H1 (cell line): ENCODE data around the gene KCNE1. TPM values are rescaled to one million over a fixed set of nuclear protein-coding genes. Genes with fewer than 3 reads are reported as not detected.
A peak's percentile ranks its signal among the peaks of the same experiment; 100 is the strongest.

ENCODE experiments used
- CTCF ChIA-PET: fragments of 300-600 bp; sonication (Branson Sonifier 250); formaldehyde crosslinking; loops from one replicate; lab custom pipeline; 2021; ENCODE audit not compliant: partially characterized antibody; lab: Charles Lee
- POLR2A ChIA-PET: fragments of 300-600 bp; sonication (Branson Sonifier 250); formaldehyde crosslinking; loops from one replicate; lab custom pipeline; 2021; ENCODE audit warnings: inconsistent platforms; ENCODE audit not compliant: partially characterized antibody; lab: Charles Lee
- DNase-seq, 2 experiments: peaks; one replicate each; pipeline versions ENCODE4 v3.0.0 to v3.0.0-alpha.2; 2010 to 2022; ENCODE audit warnings: low spot score in 2 of 2, low read depth in 1 of 2, mixed read lengths in 1 of 2
- FAIRE-seq: peaks from 2 replicates; lab custom pipeline; 2011; peaks lifted over from hg19 to GRCh38; lab: Jason Lieb, UNC
- H2AFZ ChIP-seq: 2 replicates; pipeline ENCODE4 v1.8.1; 2012; ENCODE audit warnings: low read length, inconsistent platforms
- H2AK5ac ChIP-seq: 2 replicates; pipeline ENCODE4 v1.6.1; 2013; ENCODE audit warnings: low read depth, low read length
- H2BK120ac ChIP-seq: replicated peaks from 2 replicates; pipeline ENCODE3; 2013; ENCODE audit warnings: low read depth, low read length, inconsistent platforms
- H2BK12ac ChIP-seq: 2 replicates; pipeline ENCODE4 v1.6.1; 2013; ENCODE audit warnings: low read depth, low read length
- H2BK15ac ChIP-seq: 2 replicates; pipeline ENCODE4 v1.6.1; 2013; ENCODE audit warnings: low read length
- H2BK20ac ChIP-seq: 2 replicates; pipeline ENCODE4 v1.6.1; 2013; ENCODE audit warnings: low read length
- H2BK5ac ChIP-seq: 2 replicates; pipeline ENCODE4 v1.6.1; 2013; ENCODE audit warnings: low read depth, low read length
- H3K14ac ChIP-seq: 2 replicates; pipeline ENCODE4 v1.6.1; 2013; ENCODE audit warnings: inconsistent platforms; ENCODE audit not compliant: insufficient read length
- H3K18ac ChIP-seq: 2 replicates; pipeline ENCODE4 v1.6.1; 2013; ENCODE audit warnings: low read length; ENCODE audit errors: extremely low read depth
- H3K23ac ChIP-seq: 2 replicates; pipeline ENCODE4 v1.6.1; 2013; ENCODE audit warnings: inconsistent platforms; ENCODE audit not compliant: insufficient read length
- H3K23me2 ChIP-seq: 2 replicates; pipeline ENCODE4 v1.6.1; 2013; ENCODE audit warnings: low read depth, low read length
- H3K27ac ChIP-seq: 2 replicates; pipeline ENCODE4 v1.6.1; 2011; ENCODE audit warnings: low read depth, low read length, inconsistent platforms
- H3K27me3 ChIP-seq, 4 experiments: replicated peaks in 1 of 4; 1 replicate in 1 of 4; 2 replicates in 3 of 4; pipeline versions ENCODE4 v1.6.1 to v1.8.1; 2011 to 2013; ENCODE audit warnings: low read length in 3 of 4, mild to moderate bottlenecking in 3 of 4, inconsistent platforms in 2 of 4, mixed read lengths in 2 of 4, moderate library complexity in 1 of 4; ENCODE audit not compliant: control insufficient read depth in 3 of 4, insufficient read depth in 3 of 4; ENCODE audit errors: extremely low read depth in 1 of 4
- H3K36me3 ChIP-seq, 4 experiments: 2 replicates each; pipeline versions ENCODE4 v1.6.1 to v1.8.1; 2011 to 2013; ENCODE audit warnings: mild to moderate bottlenecking in 4 of 4, low read length in 3 of 4, moderate library complexity in 2 of 4, control low read depth in 1 of 4, inconsistent platforms in 1 of 4; ENCODE audit not compliant: insufficient read depth in 4 of 4, control insufficient read depth in 2 of 4
- H3K4ac ChIP-seq: replicated peaks from 2 replicates; pipeline ENCODE3; 2013; ENCODE audit warnings: low read length, low read depth, mixed read lengths, inconsistent platforms; ENCODE audit not compliant: insufficient read length
- H3K4me1 ChIP-seq, 4 experiments: replicated peaks in 1 of 4; 1 replicate in 1 of 4; 2 replicates in 3 of 4; pipeline versions ENCODE4 v1.6.1 to v1.8.1; 2011 to 2013; ENCODE audit warnings: low read length in 3 of 4, inconsistent platforms in 2 of 4, mixed read lengths in 1 of 4; ENCODE audit not compliant: insufficient read depth in 4 of 4, control insufficient read depth in 3 of 4
- H3K4me2 ChIP-seq, 2 experiments: 2 replicates each; pipeline versions ENCODE4 v1.6.1 to v1.8.1; 2011 to 2013; ENCODE audit warnings: low read depth in 2 of 2, low read length in 2 of 2, control low read depth in 1 of 2, inconsistent platforms in 1 of 2, mild to moderate bottlenecking in 1 of 2; ENCODE audit not compliant: insufficient read depth in 1 of 2
- H3K4me3 ChIP-seq, 4 experiments: fragments of 200-600, 300-600 bp in 1 of 4; sonication (generic), shearing (Covaris generic), sonication (Bioruptor Twin) in 1 of 4; 2 replicates each; pipeline versions ENCODE4 v1.5.1 to v1.8.1; 2011 to 2016; ENCODE audit warnings: low read length in 4 of 4, low read depth in 3 of 4, control low read depth in 2 of 4, inconsistent platforms in 2 of 4, mild to moderate bottlenecking in 2 of 4, mixed read lengths in 1 of 4, moderate library complexity in 1 of 4; ENCODE audit not compliant: insufficient read depth in 2 of 4; ENCODE audit errors: extremely low read depth in 1 of 4
- H3K56ac ChIP-seq: replicated peaks from 2 replicates; pipeline ENCODE3; 2013; ENCODE audit warnings: low read depth, mild to moderate bottlenecking, mixed read lengths, low read length, inconsistent platforms; ENCODE audit not compliant: insufficient read length
- H3K79me1 ChIP-seq: 2 replicates; pipeline ENCODE4 v1.6.1; 2013; ENCODE audit warnings: low read depth, low read length, control low read depth
- H3K79me2 ChIP-seq, 2 experiments: 2 replicates each; pipeline versions ENCODE4 v1.6.1 to v1.8.1; 2012 to 2013; ENCODE audit warnings: low read length in 2 of 2, mild to moderate bottlenecking in 2 of 2, inconsistent platforms in 1 of 2; ENCODE audit not compliant: insufficient read depth in 2 of 2, control insufficient read depth in 1 of 2
- H3K9ac ChIP-seq, 4 experiments: replicated peaks in 1 of 4; 1 replicate in 1 of 4; 2 replicates in 3 of 4; pipeline versions ENCODE4 v1.6.1 to v1.8.1; 2011 to 2013; ENCODE audit warnings: low read depth in 3 of 4, low read length in 3 of 4, control low read depth in 2 of 4, mild to moderate bottlenecking in 2 of 4, moderate library complexity in 2 of 4, inconsistent platforms in 1 of 4; ENCODE audit errors: extremely low read depth in 1 of 4
- H3K9me3 ChIP-seq, 2 experiments: 2 replicates each; pipeline versions ENCODE4 v1.6.1 to v1.8.1; 2012 to 2013; ENCODE audit warnings: mild to moderate bottlenecking in 2 of 2, moderate library complexity in 2 of 2, control low read depth in 1 of 2, inconsistent platforms in 1 of 2, low read depth in 1 of 2, low read length in 1 of 2, mixed read lengths in 1 of 2; ENCODE audit not compliant: insufficient read depth in 2 of 2
- H4K20me1 ChIP-seq, 2 experiments: replicated peaks in 1 of 2; 2 replicates each; pipeline versions ENCODE3 to v1.8.1; 2011 to 2013; ENCODE audit warnings: inconsistent platforms in 2 of 2, low read length in 2 of 2, mild to moderate bottlenecking in 1 of 2; ENCODE audit not compliant: insufficient read depth in 2 of 2, control insufficient read depth in 1 of 2
- H4K5ac ChIP-seq: 2 replicates; pipeline ENCODE4 v1.6.1; 2013; ENCODE audit warnings: low read length, low read depth, mixed read lengths, inconsistent platforms; ENCODE audit not compliant: insufficient read length
- H4K8ac ChIP-seq: 2 replicates; pipeline ENCODE4 v1.8.0; 2013; ENCODE audit warnings: mild to moderate bottlenecking, moderate library complexity, low read length, inconsistent platforms; ENCODE audit not compliant: insufficient read depth; ENCODE audit errors: extremely low read depth
- H4K91ac ChIP-seq: replicated peaks from 2 replicates; pipeline ENCODE3; 2013; ENCODE audit warnings: low read length, mixed read lengths, inconsistent platforms; ENCODE audit not compliant: insufficient read length
- ATF3 ChIP-seq: IDR thresholded peaks from 2 replicates; pipeline ENCODE4 v1.6.1; 2011; ENCODE audit warnings: low read depth, mild to moderate bottlenecking, low read length; ENCODE audit not compliant: insufficient read depth
- EP300 ChIP-seq, 2 experiments: IDR thresholded peaks; 1 replicate in 1 of 2; 2 replicates in 1 of 2; pipeline ENCODE4 v1.6.1; 2011 to 2012; ENCODE audit warnings: low read depth in 2 of 2, low read length in 2 of 2, mild to moderate bottlenecking in 2 of 2, borderline replicate concordance in 1 of 2, inconsistent platforms in 1 of 2, moderate library complexity in 1 of 2
- JUN ChIP-seq: IDR thresholded peaks from 2 replicates; pipeline ENCODE4 v1.6.1; 2011; ENCODE audit warnings: low read depth, mild to moderate bottlenecking, improper control_type of control experiment, low read length
- KDM4A ChIP-seq: IDR thresholded peaks from one replicate; pipeline ENCODE4 v1.7.1; 2012; ENCODE audit warnings: low read depth, mild to moderate bottlenecking, moderate library complexity, low read length, inconsistent platforms; ENCODE audit not compliant: severe bottlenecking
- POU5F1 ChIP-seq: IDR thresholded peaks from 2 replicates; pipeline ENCODE4 v1.6.1; 2011; ENCODE audit warnings: low read depth, mild to moderate bottlenecking, low read length, moderate library complexity
- SIN3A ChIP-seq, 2 experiments: IDR thresholded peaks in 1 of 2; conservative IDR thresholded peaks in 1 of 2; 2 replicates each; pipeline ENCODE4 v1.6.1; 2011 to 2012; ENCODE audit warnings: low read length in 2 of 2, improper control_type of control experiment in 1 of 2, low read depth in 1 of 2, mild to moderate bottlenecking in 1 of 2
- SRF ChIP-seq: IDR thresholded peaks from 2 replicates; pipeline ENCODE4 v1.6.1; 2011; ENCODE audit warnings: mild to moderate bottlenecking, low read depth, low read length, moderate library complexity
- TEAD4 ChIP-seq: IDR thresholded peaks from 2 replicates; pipeline ENCODE4 v1.6.1; 2012; ENCODE audit warnings: low read depth, low read length, inconsistent platforms, mixed read lengths
- WGBS, 2 experiments: shearing (Covaris generic) in 1 of 2; methylation state at CpG; one replicate each; pipeline versions ENCODE4 v1.1.6 to v1.1.7; 2013 to 2015; ENCODE audit warnings: low lambda C conversion rate in 2 of 2, mixed read lengths in 2 of 2, inconsistent platforms in 1 of 2, low coverage in 1 of 2, missing lambda C conversion rate in 1 of 2; ENCODE audit not compliant: insufficient replicate concordance in 2 of 2, insufficient coverage in 1 of 2, insufficient read length in 1 of 2; ENCODE audit errors: extremely low coverage in 1 of 2, missing lambda C conversion rate in 1 of 2; 5-methylcytosine and 5-hydroxymethylcytosine counted together
- polyA plus RNA-seq, 7 experiments: library from polyadenylated mRNA; depleted of rRNA in 3 of 7; stranded (reverse) in 5 of 7; unstranded in 2 of 7; fragments of >200 nt in 5 of 7; fragments of 200-250 nt in 2 of 7; gene quantifications; 1 replicate in 5 of 7; 2 replicates in 1 of 7; 4 replicates in 1 of 7; pipeline versions ENCODE4 v1.2.1 to v1.2.3, GENCODE V29; 2011 to 2013; ENCODE audit warnings: missing spikeins in 2 of 7, mixed read lengths in 2 of 7
- total RNA-seq: library from RNA; stranded (reverse); fragmentation: NEBNext Ultra II Directional; extraction: Animal tissue kit (Norgen Biotek cat#: 25700); gene quantifications from 2 replicates; pipeline ENCODE4 v1.2.1, GENCODE V29; 2021

The KCNE1 gene
- total and polyA plus RNA-seq, 2 of the 8 experiments (the other 6 are each of a cell fraction or from before 2014, with no cell fraction given), result 0.08 to 0.28 TPM

- H3K4me2 ChIP-seq, result no peak overlapping the region; a peak in 1 of 4 replicates
Observed at GRCh38 chr21:34536311-34536710, 24.3 kb upstream of the KCNE1 start.

More at GRCh38 chr21:34536311-34536710, 24.3 kb upstream of the KCNE1 start:
- Histone ChIP-seq H4K91ac (no peak overlapping the region), H3K4me3 (no peak overlapping the region), H2AFZ (no peak overlapping the region), H3K79me1 (no peaks in the 10 kb centered on the region), H3K23ac (no peak overlapping the region), H3K9ac (no peak overlapping the region), H3K14ac (no peak overlapping the region), H3K27ac (no peak overlapping the region), H3K9me3 (no peaks in the 10 kb centered on the region), H3K4ac (no peak overlapping the region), H4K5ac (no peak overlapping the region), H3K79me2 (no peaks in the 10 kb centered on the region), H3K18ac (no peak overlapping the region), H2BK120ac (no peak overlapping the region), H2BK15ac (no peak overlapping the region), H4K20me1 (no peaks in the 10 kb centered on the region), H3K56ac (no peak overlapping the region), H2BK20ac (no peak overlapping the region), H4K8ac (0 out of 2 replicates have a peak overlapping the region, but pooled peaks have one; percentile 12), H3K23me2 (no peaks in the 10 kb centered on the region), H2BK12ac (no peak overlapping the region), H3K4me1 (peaks cover 0 to 6% (median 0%) of the 10 kb centered on the region in 4 experiments; a peak in 1 of 7 replicates), H2AK5ac (no peak overlapping the region), H3K36me3 (no peaks in the 10 kb centered on the region), H3K27me3 (no peaks in the 10 kb centered on the region), H2BK5ac (0 out of 2 replicates have a peak overlapping the region, but pooled peaks have one; percentile 9)
- WGBS, 2 experiments, result 83% methylated on average over 8 of the region's 8 CpGs; no CpG with 5 or more reads in 1 of the 2 experiments
- ChIA-PET CTCF (no interaction called here), POLR2A (no interaction called here)
- TF ChIP-seq ATF3 (no peak), JUN (no peak), KDM4A (no peak), SRF (no peak), SIN3A (conservative IDR thresholded peaks at IDR 0.05 in 1 of 2, IDR thresholded peaks at IDR 0.05 in 1 of 2; ENCODE audit: low read depth in 1 of 2, low read length in 2 of 2) (no peak), EP300 (IDR thresholded peaks at IDR 0.05; ENCODE audit: borderline replicate concordance in 1 of 2, low read depth in 2 of 2, low read length in 2 of 2) (no peak), TEAD4 (no peak), POU5F1 (no peak)
- no peak for FAIRE-seq
- DNase-seq, result no peak
